Fibroblast of skin of left biceps (primary cell): Measurements from ENCODE around the gene ZDHHC21.
"Not testable (repeated sequence)": the region's sequence is repeated elsewhere in the genome, so short reads cannot be mapped to it uniquely, and the experiment has no call there.

Experiments
- DNase-seq, 2 experiments: peaks; one replicate each; pipeline ENCODE4 v3.0.0-alpha.2; 2013; ENCODE audit warnings: low read depth in 2 of 2

Gene ZDHHC21

GRCh38 chr9:14682616-14683015 lies 10.6 kb downstream of the ZDHHC21 start:
- not testable (repeated sequence) for DNase-seq

- DNase-seq = no peak
Measured at GRCh38 chr9:14678776-14679175, 14.5 kb downstream of the ZDHHC21 start.

GRCh38 chr9:14677872-14678271 lies 15.4 kb downstream of the ZDHHC21 start:
- DNase-seq = no peak

- no peak for DNase-seq
Measured at GRCh38 chr9:14677396-14677795, 15.8 kb downstream of the ZDHHC21 start.

GRCh38 chr9:14674630-14675029 lies 18.6 kb downstream of the ZDHHC21 start:
- no peak for DNase-seq

- DNase-seq = no peak
Measured at GRCh38 chr9:14671377-14671776, 21.9 kb downstream of the ZDHHC21 start.

GRCh38 chr9:14670718-14671117 lies 22.5 kb downstream of the ZDHHC21 start:
- no peak for DNase-seq

GRCh38 chr9:14664022-14664421 lies 29.2 kb downstream of the ZDHHC21 start:
- not testable (repeated sequence) for DNase-seq

- DNase-seq = no peak
Measured at GRCh38 chr9:14662060-14662453, 31.2 kb downstream of the ZDHHC21 start.

- no peak for DNase-seq
Measured at GRCh38 chr9:14661421-14662059, 31.7 kb downstream of the ZDHHC21 start.

GRCh38 chr9:14660721-14661120 lies 32.5 kb downstream of the ZDHHC21 start:
- no peak for DNase-seq

GRCh38 chr9:14654932-14655331 lies 38.3 kb downstream of the ZDHHC21 start:
- no peak for DNase-seq

GRCh38 chr9:14653511-14653910 lies 39.7 kb downstream of the ZDHHC21 start:
- DNase-seq = no peak

GRCh38 chr9:14652729-14653377 lies 40.4 kb downstream of the ZDHHC21 start:
- DNase-seq = no peak

GRCh38 chr9:14650596-14650995 lies 42.6 kb downstream of the ZDHHC21 start:
- no peak for DNase-seq

- no peak for DNase-seq
Measured at GRCh38 chr9:14645648-14646047, 47.6 kb downstream of the ZDHHC21 start.

GRCh38 chr9:14640967-14641366 lies 52.3 kb downstream of the ZDHHC21 start:
- no peak for DNase-seq

GRCh38 chr9:14640294-14640693 lies 52.9 kb downstream of the ZDHHC21 start:
- DNase-seq = no peak

- DNase-seq = no peak
Measured at GRCh38 chr9:14633906-14634565, 59.2 kb downstream of the ZDHHC21 start.

GRCh38 chr9:14633148-14633547 lies 60.1 kb downstream of the ZDHHC21 start:
- DNase-seq = no peak

- no peak for DNase-seq
Measured at GRCh38 chr9:14627513-14627912, 65.7 kb downstream of the ZDHHC21 start.

- no peak for DNase-seq
Measured at GRCh38 chr9:14618836-14619420, 74.3 kb downstream of the ZDHHC21 start.
